Upper lobe of left lung (tissue), 4 donors: ENCODE results near the gene ZNF615.
A peak's percentile ranks its signal among the peaks of the same experiment; 100 is the strongest.

Source experiments
- EP300 ChIP-seq, 4 donors: sonication (generic); formaldehyde crosslinking; IDR thresholded peaks; one replicate each; pipeline ENCODE4 v1.5.1; 2017; ENCODE audit warnings: antibody characterized with exemption in 4 of 4, control low read depth in 2 of 4
- POLR2AphosphoS5 ChIP-seq, 2 donors: sonication (generic); formaldehyde crosslinking; IDR thresholded peaks; one replicate each; pipeline ENCODE4 v1.5.1; 2017; ENCODE audit warnings: antibody characterized with exemption in 2 of 2
- TF ChIP-seq, protein P1 (sequence below), 6 experiments: fragments of 450-650 bp in 4 of 6; fragments of 200-600 bp in 2 of 6; sonication (generic) in 2 of 6; IDR thresholded peaks; one replicate each; pipeline ENCODE4 v1.5.1; 2016 to 2019; ENCODE audit warnings: antibody characterized with exemption in 6 of 6

DNA sequence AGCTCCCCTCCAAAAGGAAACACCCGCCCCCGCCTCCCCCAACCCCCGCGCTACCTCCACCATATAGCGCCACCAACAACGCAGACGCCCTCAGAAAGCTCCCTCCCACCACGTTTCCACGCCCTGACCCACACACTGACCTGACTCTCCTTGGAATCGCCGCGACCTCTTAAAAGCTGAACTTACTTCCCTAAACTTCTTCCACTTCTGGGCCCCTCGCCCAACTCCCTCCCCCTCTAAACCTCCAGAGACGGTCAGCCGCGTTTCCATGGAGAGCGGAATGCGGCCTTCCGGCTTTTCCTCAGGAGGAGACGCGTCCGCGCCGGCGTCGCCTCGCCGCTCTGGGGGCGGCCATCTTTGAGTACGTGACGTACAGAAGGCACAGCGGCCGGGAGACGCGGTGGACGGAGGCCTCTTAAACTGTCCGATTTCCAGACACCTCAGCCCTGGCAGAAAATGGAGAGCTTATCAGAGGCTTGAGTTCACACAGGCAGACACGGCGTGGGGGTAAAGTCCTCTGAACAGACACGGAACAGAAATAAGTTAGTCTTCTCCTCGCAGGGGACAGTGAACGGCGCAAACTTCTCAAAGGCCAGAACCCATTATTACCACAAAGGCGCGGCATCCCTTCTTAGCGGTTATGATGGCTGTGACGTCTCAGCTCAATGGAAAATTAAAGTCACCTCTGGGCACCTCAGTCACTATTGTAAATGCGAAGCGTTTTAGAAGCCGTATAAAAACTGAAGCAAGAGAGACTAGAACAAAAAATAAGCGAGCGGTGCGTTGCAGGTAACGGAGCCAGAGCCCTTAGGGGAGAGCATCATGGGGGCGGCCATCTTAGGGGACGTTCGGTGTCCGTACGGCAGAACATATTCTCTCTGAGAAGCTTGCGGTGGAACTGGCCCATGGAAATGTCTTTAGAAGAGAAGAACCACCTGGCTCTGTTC, 40.8 kb upstream of the ZNF615 start, which contains the start of gene ZNF432:
- TF ChIP-seq, protein P1, sequence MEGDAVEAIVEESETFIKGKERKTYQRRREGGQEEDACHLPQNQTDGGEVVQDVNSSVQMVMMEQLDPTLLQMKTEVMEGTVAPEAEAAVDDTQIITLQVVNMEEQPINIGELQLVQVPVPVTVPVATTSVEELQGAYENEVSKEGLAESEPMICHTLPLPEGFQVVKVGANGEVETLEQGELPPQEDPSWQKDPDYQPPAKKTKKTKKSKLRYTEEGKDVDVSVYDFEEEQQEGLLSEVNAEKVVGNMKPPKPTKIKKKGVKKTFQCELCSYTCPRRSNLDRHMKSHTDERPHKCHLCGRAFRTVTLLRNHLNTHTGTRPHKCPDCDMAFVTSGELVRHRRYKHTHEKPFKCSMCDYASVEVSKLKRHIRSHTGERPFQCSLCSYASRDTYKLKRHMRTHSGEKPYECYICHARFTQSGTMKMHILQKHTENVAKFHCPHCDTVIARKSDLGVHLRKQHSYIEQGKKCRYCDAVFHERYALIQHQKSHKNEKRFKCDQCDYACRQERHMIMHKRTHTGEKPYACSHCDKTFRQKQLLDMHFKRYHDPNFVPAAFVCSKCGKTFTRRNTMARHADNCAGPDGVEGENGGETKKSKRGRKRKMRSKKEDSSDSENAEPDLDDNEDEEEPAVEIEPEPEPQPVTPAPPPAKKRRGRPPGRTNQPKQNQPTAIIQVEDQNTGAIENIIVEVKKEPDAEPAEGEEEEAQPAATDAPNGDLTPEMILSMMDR (IDR thresholded peaks at IDR 0.05) = no peak
- TF ChIP-seq POLR2AphosphoS5 (IDR thresholded peaks at IDR 0.05) (peak; percentile 70 to 82), EP300 (IDR thresholded peaks at IDR 0.05) (no peak)
